CD4-positive, alpha-beta T cell treated with Interleukin-17A for 1 hour (primary cell): ENCODE results near the gene PAX5.

Experiments
- DNase-seq: peaks from one replicate; pipeline ENCODE4 v3.0.0-alpha.2; 2020

The PAX5 gene

GRCh38 chr9:36924757-36925432, 109.2 kb downstream of the PAX5 start:
- no peak for DNase-seq

- no peak for DNase-seq
Observed at GRCh38 chr9:36924071-36924470, 110.0 kb downstream of the PAX5 start.

GRCh38 chr9:36923025-36923625, 110.9 kb downstream of the PAX5 start:
- DNase-seq, result no peak

GRCh38 chr9:36922548-36922947, 111.5 kb downstream of the PAX5 start:
- DNase-seq, result no peak

- DNase-seq, result no peak
Observed at GRCh38 chr9:36914212-36914577, 119.9 kb downstream of the PAX5 start.

- no peak for DNase-seq
Observed at GRCh38 chr9:36913393-36914211, 120.5 kb downstream of the PAX5 start.

- no peak for DNase-seq
Observed at GRCh38 chr9:36912620-36913019, 121.4 kb downstream of the PAX5 start.

- no peak for DNase-seq
Observed at GRCh38 chr9:36911601-36912412, 122.3 kb downstream of the PAX5 start.

GRCh38 chr9:36911037-36911436, 123.0 kb downstream of the PAX5 start:
- DNase-seq, result no peak

GRCh38 chr9:36906492-36906891, 127.6 kb downstream of the PAX5 start:
- DNase-seq, result no peak

GRCh38 chr9:36905101-36906066, 128.7 kb downstream of the PAX5 start:
- DNase-seq, result no peak

- DNase-seq, result no peak
Observed at GRCh38 chr9:36903541-36904435, 130.3 kb downstream of the PAX5 start.

GRCh38 chr9:36902861-36903524, 131.1 kb downstream of the PAX5 start:
- DNase-seq, result no peak

- no peak for DNase-seq
Observed at GRCh38 chr9:36902080-36902716, 131.9 kb downstream of the PAX5 start.

- DNase-seq, result no peak
Observed at GRCh38 chr9:36901528-36901927, 132.5 kb downstream of the PAX5 start.

- no peak for DNase-seq
Observed at GRCh38 chr9:36900856-36901220, 133.2 kb downstream of the PAX5 start.

- DNase-seq, result no peak
Observed at GRCh38 chr9:36900136-36900855, 133.8 kb downstream of the PAX5 start.

GRCh38 chr9:36899406-36899805, 134.7 kb downstream of the PAX5 start:
- no peak for DNase-seq

- DNase-seq, result no peak
Observed at GRCh38 chr9:36898431-36899020, 135.5 kb downstream of the PAX5 start.
